Hematopoietic multipotent progenitor cell treated with erythropoietin and hydrocortisone succinate and interleukin-3 and kit ligand, for 17 days (in vitro differentiated cells): ENCODE data around the gene ACOX2.

ENCODE experiments used
- DNase-seq: peaks from one replicate; pipeline ENCODE4 v3.0.0-alpha.2; 2015; ENCODE audit warnings: low spot score

ACOX2 gene

GRCh38 chr3:58502872-58503271 lies 34.1 kb downstream of the ACOX2 start:
- DNase-seq, result no peak

DNA sequence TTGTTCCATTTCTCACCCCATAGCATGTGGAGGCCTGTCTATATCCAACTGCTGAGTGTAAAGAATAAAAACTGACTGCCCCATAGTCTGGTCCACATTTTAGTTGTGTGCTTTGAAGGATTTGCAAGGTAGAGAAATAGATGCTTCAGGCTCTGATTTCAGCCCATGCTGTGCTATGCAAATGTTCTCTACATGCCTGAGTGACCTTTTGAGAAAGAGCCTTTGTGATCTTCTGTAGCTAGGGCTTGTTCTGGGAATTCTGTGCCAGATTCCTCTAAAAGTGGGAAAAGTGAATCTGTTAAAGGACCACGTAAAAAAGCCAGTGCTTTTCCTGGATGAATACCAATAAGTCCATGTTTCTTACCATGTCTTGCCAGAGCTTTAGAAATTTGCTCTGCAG lies 39.9 kb downstream of the ACOX2 start:
- DNase-seq, result no peak

DNA sequence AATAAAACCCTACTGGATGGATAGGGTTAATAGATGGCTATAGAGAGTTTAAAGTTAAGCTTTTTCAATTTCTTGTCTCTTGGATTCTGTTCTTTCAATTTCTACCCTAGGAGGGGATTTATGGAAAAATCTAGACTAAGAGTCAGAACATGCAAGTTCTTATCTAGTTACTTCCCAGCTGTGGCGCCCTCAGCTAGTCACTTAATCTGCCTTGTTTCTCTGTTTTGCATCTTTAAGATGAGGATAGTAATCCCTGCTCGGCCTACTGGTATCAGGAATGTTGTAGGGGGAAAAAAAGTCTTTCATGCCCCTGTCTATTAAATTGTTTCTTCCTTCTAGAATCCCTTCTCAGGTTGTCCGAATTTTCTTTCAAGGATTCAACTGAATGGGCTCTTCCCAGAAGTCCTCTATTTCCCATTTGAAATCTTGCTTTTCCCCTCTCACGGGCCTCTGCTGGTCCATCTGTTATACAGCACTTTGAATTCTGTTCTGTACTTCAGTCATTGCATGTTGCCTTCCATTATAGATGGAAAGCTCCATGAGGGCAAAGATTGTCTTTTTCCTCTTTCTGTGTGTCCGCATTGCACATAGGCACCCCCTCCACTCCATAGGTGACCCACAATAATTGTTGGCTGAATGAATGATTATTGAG lies 40.7 kb downstream of the ACOX2 start:
- no peak for DNase-seq

DNA sequence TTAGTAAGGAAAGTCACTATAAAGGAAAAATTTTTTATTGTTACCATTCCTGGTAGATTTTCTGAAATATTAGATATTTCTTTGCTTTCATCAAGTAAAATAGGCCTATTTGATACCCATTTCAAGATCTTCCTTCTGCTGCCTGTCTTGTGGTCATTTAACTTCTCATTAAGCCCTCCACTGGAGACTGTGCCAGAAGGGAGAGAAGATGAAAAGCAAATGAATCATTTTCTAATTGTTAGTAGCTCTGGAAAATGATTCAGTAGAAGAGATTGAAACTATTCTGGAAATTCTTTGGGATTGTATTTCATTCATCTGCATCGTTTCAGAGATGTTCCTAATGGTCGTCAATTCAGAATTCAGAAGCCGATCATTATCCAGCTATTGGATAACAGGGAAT lies 41.9 kb downstream of the ACOX2 start:
- DNase-seq, result no peak

DNA sequence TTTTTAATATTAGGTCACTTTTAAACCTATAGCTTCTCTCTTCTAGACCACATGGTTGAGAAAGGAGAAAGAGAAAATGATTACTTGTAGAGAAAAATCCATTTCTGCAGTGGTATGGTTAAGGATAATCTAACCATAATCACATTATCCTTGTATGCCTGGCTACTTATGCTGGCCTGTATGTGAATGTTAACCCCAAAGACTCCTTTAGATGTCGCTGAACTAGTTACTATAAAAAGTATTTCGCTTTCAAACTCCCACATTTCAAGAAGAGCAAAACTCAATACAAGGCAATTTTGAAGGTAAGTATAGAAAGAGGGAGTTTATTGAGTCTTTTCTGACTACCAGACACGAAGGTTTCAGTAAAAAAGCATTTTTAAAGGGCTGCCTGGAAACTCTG lies 42.9 kb downstream of the ACOX2 start:
- DNase-seq, result no peak

- no peak for DNase-seq
These were observed 44.5 kb downstream of the ACOX2 start for GRCh38 chr3:58492494-58492905.

GRCh38 chr3:58491506-58492402 lies 45.2 kb downstream of the ACOX2 start, which contains the start of gene KCTD6:
KCTD6 (plus strand) TSS chr3:58492096; CDS start chr3:58498756, 6,660 bp downstream.
- peak; percentile 89 for DNase-seq

DNA sequence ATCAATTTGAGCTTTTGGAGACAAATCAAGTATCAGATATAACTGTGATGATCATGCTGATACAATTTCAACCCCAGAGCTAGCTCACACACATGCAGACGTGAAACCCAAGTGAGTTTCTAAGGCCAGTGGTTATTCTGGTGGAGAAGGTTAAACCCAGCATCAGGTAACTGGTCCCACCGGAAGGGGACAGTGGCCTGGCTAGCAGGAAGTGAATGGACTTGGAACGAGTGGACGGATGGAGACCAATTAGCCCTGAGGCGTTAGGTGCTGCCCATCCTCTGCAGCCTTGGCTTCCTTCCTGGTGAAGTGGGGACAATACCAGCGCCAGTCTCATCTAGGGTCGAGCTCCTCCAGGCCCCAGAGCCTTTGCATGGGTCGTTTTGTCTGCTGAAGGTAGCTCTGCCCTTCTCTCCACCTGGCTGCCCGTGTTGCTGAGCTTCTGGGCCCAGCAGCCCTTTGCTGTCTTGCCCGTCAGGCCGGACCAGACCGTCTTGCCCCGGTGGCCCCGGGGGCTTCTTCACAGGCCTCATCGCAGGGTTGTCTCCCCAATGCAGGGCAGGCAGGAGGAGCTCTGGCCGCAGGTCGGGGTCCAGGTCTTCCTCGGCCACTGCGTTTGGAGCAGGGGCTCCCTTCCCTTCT lies 46.0 kb downstream of the ACOX2 start:
- DNase-seq, result no peak

- DNase-seq, result no peak
These were observed 48.0 kb downstream of the ACOX2 start for GRCh38 chr3:58488967-58489366.

DNA sequence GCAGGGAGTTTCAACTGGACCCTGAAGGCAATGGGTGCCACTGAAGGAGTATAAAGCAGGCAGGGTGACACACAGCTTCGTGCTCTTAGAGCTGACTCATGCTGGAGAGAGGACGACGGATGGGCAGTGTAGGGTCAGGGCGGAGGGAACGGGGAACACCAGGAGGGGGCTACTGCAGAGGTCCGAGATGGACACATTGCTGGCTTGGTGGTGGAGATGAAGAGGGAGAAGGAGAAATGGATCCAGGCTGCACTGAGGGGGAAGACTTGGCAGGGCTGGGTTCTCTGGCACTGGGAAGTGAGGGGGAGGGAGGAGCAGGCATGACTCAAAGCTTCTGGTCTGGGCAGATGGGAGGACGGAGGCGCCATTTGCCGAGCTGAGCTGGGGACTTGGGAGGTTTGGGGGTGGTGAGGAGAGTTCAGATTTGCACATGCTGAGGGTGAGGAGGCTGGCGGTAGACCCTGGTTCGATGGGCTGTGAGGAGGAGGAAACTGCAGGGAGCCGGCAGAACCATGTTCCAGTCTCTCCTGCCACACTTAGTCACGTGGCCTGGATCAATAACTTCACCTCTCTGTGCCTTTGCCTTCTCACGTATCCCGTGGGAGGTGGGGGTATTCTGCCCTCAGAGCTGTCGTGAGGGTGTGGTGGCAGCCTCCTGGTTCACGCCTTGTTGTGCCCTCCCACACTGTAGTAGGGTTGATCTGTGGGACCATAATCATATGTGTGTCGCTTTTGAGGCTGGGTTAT lies 49.7 kb downstream of the ACOX2 start:
- no peak for DNase-seq

GRCh38 chr3:58485801-58486435 lies 51.1 kb downstream of the ACOX2 start:
- DNase-seq, result no peak

- DNase-seq, result no peak
These were observed 52.3 kb downstream of the ACOX2 start for GRCh38 chr3:58484722-58485069.

DNA sequence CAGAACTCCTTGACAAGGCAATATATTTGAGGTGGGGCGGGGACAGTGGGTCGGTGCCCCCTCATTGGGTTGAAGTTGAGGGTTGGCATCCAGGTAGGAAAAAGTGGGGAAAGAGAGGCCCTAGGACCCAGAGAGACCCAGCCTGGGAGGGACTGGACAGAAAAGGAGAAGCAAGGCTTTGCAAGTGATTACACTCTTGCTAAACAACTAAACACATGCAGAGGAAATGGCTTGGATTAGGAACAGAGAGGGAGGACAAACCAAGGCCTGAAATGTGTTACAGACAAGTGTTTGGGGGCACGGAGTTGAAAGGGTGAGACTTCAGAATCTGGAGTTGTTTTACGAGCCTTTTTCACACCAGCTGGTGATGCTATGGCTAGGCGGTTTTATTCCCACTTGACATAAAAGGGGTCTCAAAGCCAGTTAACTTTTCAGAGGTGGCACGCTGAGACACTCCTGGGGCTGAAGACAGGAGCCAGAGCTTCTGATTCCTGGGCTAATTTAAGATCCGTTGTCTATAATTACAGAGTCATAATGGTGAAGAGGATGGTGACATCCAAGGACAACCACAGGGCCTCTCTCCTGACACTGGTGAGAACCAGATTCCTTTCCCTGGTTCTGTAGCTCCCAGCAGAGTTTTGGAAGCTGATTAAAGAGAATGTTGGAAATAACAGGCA lies 52.8 kb downstream of the ACOX2 start:
- DNase-seq, result no peak

DNA sequence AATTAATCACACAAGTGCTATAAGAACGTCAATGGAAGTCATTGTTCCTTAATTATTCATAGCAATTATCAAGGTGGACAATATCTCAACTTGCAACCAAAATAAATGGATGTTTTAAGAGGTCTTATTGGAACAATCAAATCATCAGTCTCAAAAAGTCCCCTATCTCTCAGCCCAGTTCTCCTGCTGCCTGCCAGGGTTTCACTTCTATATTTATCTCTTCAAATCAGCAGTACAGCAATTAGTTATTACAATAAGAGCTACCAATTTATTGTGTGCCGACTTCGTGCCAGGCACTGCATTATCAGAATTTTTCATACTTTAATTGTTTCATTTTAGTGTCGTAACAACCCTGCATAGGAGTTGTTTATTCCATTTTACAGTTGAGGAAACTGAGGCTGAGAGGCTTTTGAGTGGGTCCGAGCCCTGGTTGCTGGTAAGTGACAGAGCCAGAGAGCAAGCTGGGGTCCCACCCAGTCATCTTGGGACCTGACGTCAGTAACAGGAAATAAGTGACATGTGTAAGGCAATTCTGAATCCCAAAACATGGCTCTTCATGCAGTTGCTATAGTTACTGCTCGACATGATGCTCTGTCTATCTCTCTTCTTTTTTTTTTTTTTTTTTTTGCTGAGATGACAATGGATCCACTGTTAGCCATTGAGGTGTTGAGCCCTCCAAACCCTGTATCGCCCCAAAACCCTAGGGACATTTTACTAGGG lies 53.9 kb downstream of the ACOX2 start:
- DNase-seq, result no peak

GRCh38 chr3:58480309-58480708 lies 56.7 kb downstream of the ACOX2 start:
- DNase-seq, result no peak

- DNase-seq, result no peak
These were observed 58.2 kb downstream of the ACOX2 start for GRCh38 chr3:58478781-58479180.

DNA sequence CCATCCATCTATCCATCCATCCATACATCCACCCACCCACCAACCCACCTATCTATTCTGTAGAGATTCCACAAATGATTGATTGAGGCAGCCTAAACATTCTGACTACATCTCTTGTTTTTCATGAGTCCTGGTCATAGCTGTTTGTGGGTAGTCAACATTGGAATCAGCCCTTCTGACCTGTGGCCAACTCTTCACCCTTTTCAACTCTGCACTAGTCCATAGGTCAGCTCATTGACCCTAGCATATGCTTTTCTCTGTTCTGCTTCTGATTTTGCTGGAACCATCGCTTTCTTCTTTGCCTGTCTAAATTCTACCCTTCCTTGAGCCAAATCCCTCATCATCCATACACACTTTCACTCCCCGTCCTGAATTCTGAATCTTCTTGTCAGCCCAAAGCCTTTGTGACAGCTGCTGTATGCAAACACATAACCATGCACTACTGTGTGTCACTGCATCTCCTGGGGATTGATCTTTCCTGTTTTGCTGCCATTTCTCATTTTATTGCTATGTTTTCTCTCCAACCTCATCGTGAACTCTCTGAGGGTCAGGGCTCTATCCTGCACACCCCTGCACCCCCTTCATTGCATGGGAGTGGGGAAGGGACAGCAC lies 61.9 kb downstream of the ACOX2 start:
- no peak for DNase-seq

DNA sequence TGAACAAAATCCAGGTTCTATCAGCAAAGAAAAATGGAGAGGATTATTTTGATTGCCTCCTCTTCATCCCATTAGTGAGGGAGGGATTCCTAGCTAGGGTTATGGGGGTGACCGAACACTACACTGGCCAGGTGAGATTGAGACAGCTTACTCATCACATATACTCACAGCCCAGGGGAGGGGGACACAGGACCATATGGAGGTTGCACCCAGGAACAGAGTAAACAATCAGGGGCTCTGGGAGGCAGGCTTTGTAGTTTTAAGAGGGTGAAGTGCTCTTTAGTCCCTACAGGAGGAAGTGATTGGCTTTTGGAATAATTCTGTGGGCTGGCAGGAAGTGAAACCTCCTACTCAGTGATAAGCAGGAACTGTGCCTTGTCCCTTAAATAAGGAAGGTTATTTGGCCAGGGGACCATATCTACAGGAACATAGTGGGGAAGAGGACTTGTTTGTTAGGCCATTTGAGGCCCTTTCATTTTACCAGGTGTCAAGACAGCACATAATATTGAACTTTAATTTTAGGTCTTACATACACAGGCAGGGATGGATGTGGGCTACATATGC lies 62.6 kb downstream of the ACOX2 start:
- no peak for DNase-seq

DNA sequence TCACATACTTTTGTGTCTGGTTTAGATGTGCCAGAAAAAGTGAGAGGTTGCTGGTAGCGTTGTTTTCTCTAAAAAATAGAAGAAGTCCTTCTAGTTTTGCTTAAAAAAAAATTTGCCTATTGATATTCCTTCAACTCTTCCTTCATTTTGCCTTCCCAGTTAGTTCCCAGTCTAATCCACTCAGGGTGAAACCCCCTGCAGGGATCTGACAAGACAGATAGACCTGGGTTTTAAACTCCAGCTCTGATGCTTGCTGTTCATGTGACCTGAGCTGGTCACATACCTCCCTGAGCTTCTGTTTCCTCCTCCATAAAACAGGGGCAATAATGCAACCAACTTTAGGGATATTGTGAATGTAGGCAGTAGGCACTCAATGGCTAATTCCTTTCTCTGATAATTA lies 63.7 kb downstream of the ACOX2 start:
- no peak for DNase-seq
